Measurements from ENCODE around the gene ASTN1.

DNA sequence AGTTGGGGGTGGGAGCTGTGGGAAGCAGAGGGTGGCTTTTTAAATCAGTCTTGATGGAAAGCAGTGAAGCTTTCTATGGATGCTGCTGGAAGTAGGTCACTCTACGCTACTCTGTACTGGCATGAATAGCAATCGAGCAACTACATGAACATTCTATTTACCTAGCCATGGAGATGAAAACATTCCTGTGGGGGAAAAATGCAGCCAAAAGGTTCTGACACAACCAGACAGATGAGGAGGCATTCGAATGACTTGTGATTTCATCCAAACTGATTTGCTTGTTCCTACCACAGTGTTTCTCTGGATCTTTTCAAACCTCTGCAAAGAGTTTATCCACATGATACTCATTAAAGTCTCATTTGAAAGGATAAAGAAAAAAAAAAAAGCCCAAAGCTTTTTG is 95.0 kb downstream of the ASTN1 start:
- TF ChIP-seq CTCF (IDR thresholded peaks at IDR 0.05) (no peak), POLR2A (IDR thresholded peaks at IDR 0.05) (no peak)

Data from heart left ventricle (tissue), 13 donors.